Measurements from ENCODE around the gene ARHGAP24. TPM values are rescaled to one million over a fixed set of nuclear protein-coding genes. Genes with fewer than 3 reads are reported as not detected.
"Not testable (repeated sequence)": the region's sequence is repeated elsewhere in the genome, so short reads cannot be mapped to it uniquely, and the experiment has no call there.

The ARHGAP24 gene
- total RNA-seq, 1 donor from 2014 or later: not detected

GRCh38 chr4:85808104-85808503 is 333.2 kb downstream of the ARHGAP24 start:
- Mint-ChIP-seq H3K27me3 (ENCODE audit: insufficient read depth) (no peaks in the 10 kb centered on the region), H3K4me1 (ENCODE audit: low read depth) (no peaks in the 10 kb centered on the region), H3K36me3 (ENCODE audit: low read depth) (no peaks in the 10 kb centered on the region), H3K9me3 (no peaks in the 10 kb centered on the region), H3K27ac (no peak overlapping the region), H3K4me3 (no peak overlapping the region)
- DNase-seq (ENCODE audit: low spot score): no peak
- intact Hi-C loops (cut with micrococcal nuclease): no loop called here

DNA sequence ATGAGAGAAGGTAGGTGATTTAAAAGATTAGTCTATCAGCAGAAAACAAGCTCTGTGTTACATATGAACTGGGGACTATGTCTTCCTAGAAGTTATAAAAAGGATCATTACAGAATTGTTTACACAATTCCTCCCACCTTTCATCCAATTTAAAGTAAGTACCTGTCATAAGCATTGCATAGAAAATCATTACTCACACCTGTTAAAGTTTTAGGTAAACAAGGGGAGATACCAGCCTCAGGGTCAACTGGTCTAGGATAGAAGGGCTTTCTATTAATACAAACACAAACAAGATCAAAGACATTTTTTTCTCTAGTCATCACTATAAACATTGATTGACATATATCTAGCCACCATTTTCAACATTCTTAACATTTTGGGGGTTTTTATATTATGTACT is 333.9 kb downstream of the ARHGAP24 start:
- H3K4me1 Mint-ChIP-seq (ENCODE audit: low read depth): no peaks in the 10 kb centered on the region
- H3K4me3 Mint-ChIP-seq: no peak overlapping the region
- H3K36me3 Mint-ChIP-seq (ENCODE audit: low read depth): no peaks in the 10 kb centered on the region
- H3K9me3 Mint-ChIP-seq: no peaks in the 10 kb centered on the region
- H3K27ac Mint-ChIP-seq: no peak overlapping the region
- intact Hi-C loops (cut with micrococcal nuclease): no loop called here
- no peak for DNase-seq (ENCODE audit: low spot score)
- no peaks in the 10 kb centered on the region for H3K27me3 Mint-ChIP-seq (ENCODE audit: insufficient read depth)

GRCh38 chr4:85812776-85813175 is 337.8 kb downstream of the ARHGAP24 start:
- intact Hi-C loops (cut with micrococcal nuclease): no loop called here
- H3K27me3 Mint-ChIP-seq (ENCODE audit: insufficient read depth): no peaks in the 10 kb centered on the region
- no peaks in the 10 kb centered on the region for H3K9me3 Mint-ChIP-seq
- no peak overlapping the region for H3K4me3 Mint-ChIP-seq
- no peak overlapping the region for H3K27ac Mint-ChIP-seq
- no peak for DNase-seq (ENCODE audit: low spot score)
- no peaks in the 10 kb centered on the region for H3K36me3 Mint-ChIP-seq (ENCODE audit: low read depth)
- no peaks in the 10 kb centered on the region for H3K4me1 Mint-ChIP-seq (ENCODE audit: low read depth)

- Mint-ChIP-seq H3K27ac (no peak overlapping the region), H3K4me3 (no peak overlapping the region), H3K27me3 (ENCODE audit: insufficient read depth) (no peaks in the 10 kb centered on the region), H3K4me1 (ENCODE audit: low read depth) (no peaks in the 10 kb centered on the region), H3K36me3 (ENCODE audit: low read depth) (no peaks in the 10 kb centered on the region), H3K9me3 (peaks cover 6% of the 10 kb centered on the region)
- DNase-seq (ENCODE audit: low spot score): no peak
- intact Hi-C loops (cut with micrococcal nuclease): no loop called here
These were observed 341.0 kb downstream of the ARHGAP24 start for GRCh38 chr4:85815796-85816459.

- no peak for DNase-seq (ENCODE audit: low spot score)
- no peaks in the 10 kb centered on the region for H3K27me3 Mint-ChIP-seq (ENCODE audit: insufficient read depth)
- H3K36me3 Mint-ChIP-seq (ENCODE audit: low read depth): no peaks in the 10 kb centered on the region
- no peaks in the 10 kb centered on the region for H3K4me1 Mint-ChIP-seq (ENCODE audit: low read depth)
- intact Hi-C loops (cut with micrococcal nuclease): no loop called here
- no peak overlapping the region for H3K27ac Mint-ChIP-seq
- no peak overlapping the region for H3K4me3 Mint-ChIP-seq
- peaks cover 6% of the 10 kb centered on the region for H3K9me3 Mint-ChIP-seq
These were observed 343.8 kb downstream of the ARHGAP24 start for GRCh38 chr4:85818700-85819099.

DNA sequence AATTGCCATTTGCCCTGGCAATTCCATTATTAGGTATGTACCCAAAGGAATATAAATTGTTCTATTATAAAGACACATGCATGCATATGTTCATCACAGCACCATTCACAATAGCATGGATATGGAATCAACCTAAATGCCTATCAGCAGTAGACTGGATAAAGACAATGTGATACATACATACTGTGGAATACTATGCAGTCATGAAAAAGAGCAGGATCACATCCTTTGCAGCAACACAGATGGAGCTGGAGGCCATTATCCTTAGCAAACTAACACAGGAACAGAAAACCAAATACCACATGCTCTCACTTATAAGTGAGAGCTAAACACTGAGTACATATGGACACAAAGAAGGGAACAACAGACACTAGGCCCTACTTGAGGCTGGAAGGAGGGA is 345.2 kb downstream of the ARHGAP24 start:
- H3K9me3 Mint-ChIP-seq; DNase-seq (ENCODE audit: low spot score); H3K27me3 Mint-ChIP-seq (ENCODE audit: insufficient read depth); H3K27ac Mint-ChIP-seq; H3K4me1 Mint-ChIP-seq (ENCODE audit: low read depth); H3K36me3 Mint-ChIP-seq (ENCODE audit: low read depth); intact Hi-C loops (cut with micrococcal nuclease); H3K4me3 Mint-ChIP-seq: not testable (repeated sequence)

DNA sequence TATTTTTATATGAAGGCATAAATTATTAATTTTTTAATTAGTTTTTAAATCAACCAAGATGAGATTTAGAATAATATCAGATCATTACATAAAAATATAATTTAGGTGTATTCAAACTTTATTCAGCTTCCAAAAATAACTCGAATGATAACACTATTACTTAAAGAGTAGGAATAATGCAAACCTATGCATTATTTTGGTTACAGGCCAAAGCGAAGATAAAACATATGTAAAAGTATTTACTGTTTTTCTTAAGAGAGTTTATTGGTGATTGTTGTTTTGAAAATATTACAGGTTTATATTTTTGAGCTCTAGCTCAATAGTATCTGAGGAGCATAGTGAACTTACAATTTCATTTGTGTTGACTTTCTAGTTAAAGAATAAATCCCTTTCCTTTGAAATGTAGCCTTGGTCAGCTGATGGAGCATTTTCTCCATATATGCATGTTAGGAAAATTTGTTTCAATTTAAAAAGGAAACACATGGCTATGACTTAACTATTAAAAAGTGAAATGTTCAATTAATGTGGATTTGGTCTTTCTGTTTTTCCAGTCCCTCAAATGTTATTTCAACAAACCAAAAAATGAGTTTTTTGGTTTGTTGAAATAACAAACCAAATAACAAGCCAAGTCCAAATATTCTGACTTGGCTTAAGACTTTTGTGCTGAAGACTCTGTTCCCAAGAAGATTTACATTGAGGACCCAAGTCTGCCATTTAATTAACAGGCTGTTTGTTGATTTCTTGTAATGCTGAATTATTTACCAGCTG is 346.9 kb downstream of the ARHGAP24 start:
- Mint-ChIP-seq H3K4me3 (no peak overlapping the region), H3K9me3 (peaks cover 6% of the 10 kb centered on the region), H3K4me1 (ENCODE audit: low read depth) (no peaks in the 10 kb centered on the region), H3K27ac (no peak overlapping the region), H3K27me3 (ENCODE audit: insufficient read depth) (no peaks in the 10 kb centered on the region), H3K36me3 (ENCODE audit: low read depth) (no peaks in the 10 kb centered on the region)
- intact Hi-C loops (cut with micrococcal nuclease): no loop called here
- no peak for DNase-seq (ENCODE audit: low spot score)

GRCh38 chr4:85823295-85823694 is 348.3 kb downstream of the ARHGAP24 start:
- DNase-seq (ENCODE audit: low spot score): no peak
- Mint-ChIP-seq H3K9me3 (peaks cover 6% of the 10 kb centered on the region), H3K27ac (no peak overlapping the region), H3K36me3 (ENCODE audit: low read depth) (no peaks in the 10 kb centered on the region), H3K27me3 (ENCODE audit: insufficient read depth) (no peaks in the 10 kb centered on the region), H3K4me1 (ENCODE audit: low read depth) (no peaks in the 10 kb centered on the region), H3K4me3 (no peak overlapping the region)
- intact Hi-C loops (cut with micrococcal nuclease): no loop called here

- Mint-ChIP-seq H3K4me3 (no peak overlapping the region), H3K36me3 (ENCODE audit: low read depth) (no peaks in the 10 kb centered on the region), H3K27me3 (ENCODE audit: insufficient read depth) (no peaks in the 10 kb centered on the region), H3K4me1 (ENCODE audit: low read depth) (no peaks in the 10 kb centered on the region), H3K27ac (no peak overlapping the region), H3K9me3 (peaks cover 3% of the 10 kb centered on the region)
- DNase-seq (ENCODE audit: low spot score): no peak
- intact Hi-C loops (cut with micrococcal nuclease): no loop called here
These were observed 349.4 kb downstream of the ARHGAP24 start for GRCh38 chr4:85824166-85824945.

GRCh38 chr4:85826060-85826678 is 351.2 kb downstream of the ARHGAP24 start:
- intact Hi-C loops (cut with micrococcal nuclease): no loop called here
- H3K9me3 Mint-ChIP-seq: no peaks in the 10 kb centered on the region
- H3K27ac Mint-ChIP-seq: no peak overlapping the region

GRCh38 chr4:85828027-85828890 is 353.3 kb downstream of the ARHGAP24 start:
- no peak overlapping the region for H3K4me3 Mint-ChIP-seq
- H3K36me3 Mint-ChIP-seq (ENCODE audit: low read depth): no peaks in the 10 kb centered on the region
- intact Hi-C loops (cut with micrococcal nuclease): no loop called here
- no peaks in the 10 kb centered on the region for H3K27me3 Mint-ChIP-seq (ENCODE audit: insufficient read depth)
- no peak overlapping the region for H3K27ac Mint-ChIP-seq
- no peaks in the 10 kb centered on the region for H3K4me1 Mint-ChIP-seq (ENCODE audit: low read depth)
- H3K9me3 Mint-ChIP-seq: no peaks in the 10 kb centered on the region
- DNase-seq (ENCODE audit: low spot score): no peak

More at GRCh38 chr4:85826060-85826678, 351.2 kb downstream of the ARHGAP24 start:
- H3K27me3 Mint-ChIP-seq (ENCODE audit: insufficient read depth): no peaks in the 10 kb centered on the region
- no peaks in the 10 kb centered on the region for H3K4me1 Mint-ChIP-seq (ENCODE audit: low read depth)
- H3K36me3 Mint-ChIP-seq (ENCODE audit: low read depth): no peaks in the 10 kb centered on the region
- no peak overlapping the region for H3K4me3 Mint-ChIP-seq
- DNase-seq (ENCODE audit: low spot score): no peak
